Activated CD8-positive, alpha-beta memory T cell treated with anti-CD3 and anti-CD28 coated beads, Interleukin-2, amount 50 U/mL, for 48 hours (primary cell): ENCODE results near the gene KCNA2.

Experiments used
- DNase-seq: peaks from one replicate; pipeline ENCODE4 v3.0.0-alpha.2; 2020

The KCNA2 gene

GRCh38 chr1:110563089-110563488 is 43.1 kb downstream of the KCNA2 start:
- peak; percentile 30 for DNase-seq

GRCh38 chr1:110561596-110561995 is 44.6 kb downstream of the KCNA2 start:
- no peak for DNase-seq

- peak; percentile 44 for DNase-seq
Measured at GRCh38 chr1:110559157-110559556, 47.0 kb downstream of the KCNA2 start.

- peak; percentile 42 for DNase-seq
Measured at GRCh38 chr1:110557481-110557880, 48.7 kb downstream of the KCNA2 start.

GRCh38 chr1:110556471-110556807 is 49.7 kb downstream of the KCNA2 start:
- peak; percentile 51 for DNase-seq

GRCh38 chr1:110555807-110556470 is 50.2 kb downstream of the KCNA2 start:
- DNase-seq = no peak

GRCh38 chr1:110554871-110555801 is 51.0 kb downstream of the KCNA2 start:
- peak; percentile 83 for DNase-seq

GRCh38 chr1:110551278-110551809 is 54.8 kb downstream of the KCNA2 start:
- DNase-seq = no peak

GRCh38 chr1:110549831-110550230 is 56.3 kb downstream of the KCNA2 start:
- DNase-seq = no peak

GRCh38 chr1:110548381-110548780 is 57.8 kb downstream of the KCNA2 start:
- no peak for DNase-seq

GRCh38 chr1:110547017-110547416 is 59.1 kb downstream of the KCNA2 start:
- no peak for DNase-seq

- no peak for DNase-seq
Measured at GRCh38 chr1:110545492-110545891, 60.7 kb downstream of the KCNA2 start.

GRCh38 chr1:110544753-110545152 is 61.4 kb downstream of the KCNA2 start:
- DNase-seq = no peak
